ENCODE results near the gene ABCB10.
"Not testable (repeated sequence)": the region's sequence is repeated elsewhere in the genome, so short reads cannot be mapped to it uniquely, and the experiment has no call there.

The ABCB10 gene

DNA sequence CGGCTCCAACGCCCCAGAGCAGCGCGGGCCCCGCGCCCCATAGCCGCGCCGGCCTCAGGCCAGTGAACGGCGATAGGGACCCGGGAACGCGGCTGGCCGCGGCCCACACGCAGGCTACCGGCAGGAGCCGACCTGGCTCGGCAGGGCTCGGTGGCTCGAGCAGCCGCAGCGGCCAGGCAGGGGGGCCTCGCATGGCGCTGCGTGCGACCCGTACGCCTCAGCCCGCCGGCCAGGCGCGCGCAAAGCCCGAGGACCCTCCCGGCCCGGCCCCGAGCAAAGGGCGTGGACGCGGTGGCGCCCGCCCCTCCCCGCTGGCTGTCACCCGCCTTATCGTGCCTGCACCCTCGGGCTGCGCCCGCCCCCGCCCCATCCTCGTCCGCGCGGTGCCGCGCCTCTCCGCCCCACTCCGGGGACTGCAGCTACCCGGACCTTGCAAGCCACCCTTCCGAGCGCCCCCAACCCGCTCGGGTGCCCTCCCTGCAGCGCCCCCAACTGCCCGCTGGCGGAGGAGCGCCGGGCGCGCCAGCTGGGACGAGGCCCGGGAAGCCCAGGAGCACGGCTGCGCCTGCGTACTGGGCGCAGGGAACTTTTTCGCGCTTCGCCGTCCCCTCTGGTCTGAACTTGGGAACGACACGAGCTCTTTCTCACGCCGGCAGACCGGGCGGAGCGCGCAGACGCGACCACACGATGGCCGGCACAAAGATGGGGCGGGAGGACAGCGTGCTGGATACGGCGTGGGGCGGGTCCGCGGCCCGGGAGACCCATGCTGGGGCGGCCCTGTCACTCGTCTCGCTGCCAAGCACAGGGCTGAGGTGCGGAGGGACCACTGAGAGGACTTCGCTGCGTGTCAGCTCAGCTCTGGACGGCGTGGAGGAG lies at the start of gene ABCB10:
Gene ABCB10, minus strand, starts transcription at position 248 of the 876 bp plus-strand sequence. Its CDS starts 55 bp downstream, at position 193.
- no peaks in the 10 kb centered on the region for H3K9me3 ChIP-seq (ENCODE audit: control insufficient read depth in 2 of 2, low read length in 2 of 2)
- H3K9ac ChIP-seq (ENCODE audit: low read depth in 1 of 2, low read length in 2 of 2): peak within 1 kb of the TSS; percentile 89 to 93
- peak within 1 kb of the TSS; percentile 87 to 89 for H3K27ac ChIP-seq (ENCODE audit: low read depth in 2 of 2, low read length in 2 of 2)
- H3K4me3 ChIP-seq (ENCODE audit: low read length in 2 of 2): peak within 1 kb of the TSS; percentile 90 to 94
- H3K27me3 ChIP-seq (ENCODE audit: control insufficient read depth in 2 of 2, insufficient read depth in 2 of 2, low read length in 2 of 2): no peaks in the 10 kb centered on the region
- H3K4me1 ChIP-seq (ENCODE audit: control insufficient read depth in 2 of 2, insufficient read depth in 2 of 2, low read length in 2 of 2): peaks cover 11 to 13% of the 10 kb centered on the region in 2 donors
- peaks cover 0 to 2% of the 10 kb centered on the region in 2 donors for H3K36me3 ChIP-seq (ENCODE audit: control insufficient read depth in 2 of 2, insufficient read depth in 2 of 2, low read length in 2 of 2)

DNA sequence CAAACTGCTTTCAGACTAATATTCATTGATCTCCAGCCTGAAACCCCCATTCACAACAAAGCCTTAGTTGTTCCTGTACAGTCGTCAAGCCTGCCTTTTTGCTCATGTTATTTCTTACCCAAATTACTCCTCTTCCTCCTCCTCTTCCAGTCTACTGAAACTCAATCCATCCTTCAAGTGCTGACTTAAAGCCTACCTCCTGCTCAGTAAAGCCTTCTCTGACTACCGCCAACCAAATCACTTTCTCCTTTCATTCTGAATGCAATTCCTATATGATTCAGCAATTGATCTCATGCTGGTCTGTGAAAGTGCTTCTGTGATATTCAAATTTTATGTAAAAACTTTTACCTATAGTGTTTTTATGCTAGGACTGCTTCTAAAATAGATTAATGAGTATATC lies 48.9 kb upstream of the ABCB10 start:
- Histone ChIP-seq H3K27ac (ENCODE audit: low read depth in 2 of 2, low read length in 2 of 2) (no peak overlapping the region), H3K36me3 (ENCODE audit: control insufficient read depth in 2 of 2, insufficient read depth in 2 of 2, low read length in 2 of 2) (peaks cover 55 to 75% of the 10 kb centered on the region in 2 donors), H3K27me3 (ENCODE audit: control insufficient read depth in 2 of 2, insufficient read depth in 2 of 2, low read length in 2 of 2) (no peaks in the 10 kb centered on the region), H3K9ac (ENCODE audit: low read depth in 1 of 2, low read length in 2 of 2) (no peak overlapping the region), H3K4me1 (ENCODE audit: control insufficient read depth in 2 of 2, insufficient read depth in 2 of 2, low read length in 2 of 2) (no peaks in the 10 kb centered on the region), H3K9me3 (ENCODE audit: control insufficient read depth in 2 of 2, low read length in 2 of 2) (no peaks in the 10 kb centered on the region), H3K4me3 (ENCODE audit: low read length in 2 of 2) (no peak overlapping the region)

DNA sequence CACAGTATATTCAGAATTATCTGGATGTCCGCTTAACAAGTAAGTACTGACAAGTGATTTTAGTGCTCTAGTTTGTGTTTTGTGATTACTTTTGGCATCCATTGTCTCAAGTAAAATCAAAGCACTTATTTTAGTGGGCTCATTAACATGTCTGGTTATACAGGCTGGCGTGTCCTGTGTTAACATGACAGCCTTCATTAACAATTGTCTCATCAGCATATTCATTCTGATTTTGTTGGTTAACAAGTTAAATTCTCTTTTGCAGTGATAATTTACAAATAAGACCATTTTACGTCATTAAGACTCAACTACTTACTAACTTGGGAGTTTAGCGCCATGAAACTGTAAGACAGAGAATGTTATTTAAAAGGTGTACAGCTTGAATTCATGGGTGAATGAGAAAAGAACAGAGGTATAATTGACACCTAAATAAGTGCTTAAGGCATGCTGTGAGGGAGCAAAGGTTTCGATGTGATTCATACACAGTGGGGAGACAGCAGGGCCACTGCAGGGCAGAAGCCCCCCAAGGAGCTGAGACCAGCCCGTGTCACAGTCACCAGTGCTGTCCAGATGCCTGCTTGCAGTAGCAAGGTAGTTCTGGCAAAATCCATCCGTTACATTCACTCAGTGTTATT lies 45.0 kb upstream of the ABCB10 start:
- H3K9me3 ChIP-seq (ENCODE audit: control insufficient read depth in 2 of 2, low read length in 2 of 2): no peaks in the 10 kb centered on the region
- H3K4me3 ChIP-seq (ENCODE audit: low read length in 2 of 2): no peak overlapping the region
- no peak overlapping the region for H3K9ac ChIP-seq (ENCODE audit: low read depth in 1 of 2, low read length in 2 of 2)
- H3K27ac ChIP-seq (ENCODE audit: low read depth in 2 of 2, low read length in 2 of 2): no peak overlapping the region
- H3K36me3 ChIP-seq (ENCODE audit: control insufficient read depth in 2 of 2, insufficient read depth in 2 of 2, low read length in 2 of 2): peaks cover 42 to 51% of the 10 kb centered on the region in 2 donors
- no peaks in the 10 kb centered on the region for H3K4me1 ChIP-seq (ENCODE audit: control insufficient read depth in 2 of 2, insufficient read depth in 2 of 2, low read length in 2 of 2)
- H3K27me3 ChIP-seq (ENCODE audit: control insufficient read depth in 2 of 2, insufficient read depth in 2 of 2, low read length in 2 of 2): no peaks in the 10 kb centered on the region

- no peak overlapping the region for H3K4me3 ChIP-seq (ENCODE audit: low read length in 2 of 2)
- H3K27me3 ChIP-seq (ENCODE audit: control insufficient read depth in 2 of 2, insufficient read depth in 2 of 2, low read length in 2 of 2): no peaks in the 10 kb centered on the region
- H3K9ac ChIP-seq (ENCODE audit: low read depth in 1 of 2, low read length in 2 of 2): no peak overlapping the region
- H3K36me3 ChIP-seq (ENCODE audit: control insufficient read depth in 2 of 2, insufficient read depth in 2 of 2, low read length in 2 of 2): peaks cover 31 to 33% of the 10 kb centered on the region in 2 donors
- H3K9me3 ChIP-seq (ENCODE audit: control insufficient read depth in 2 of 2, low read length in 2 of 2): no peaks in the 10 kb centered on the region
- H3K27ac ChIP-seq (ENCODE audit: low read depth in 2 of 2, low read length in 2 of 2): no peak overlapping the region
- peaks cover 0 to 3% of the 10 kb centered on the region in 2 donors for H3K4me1 ChIP-seq (ENCODE audit: control insufficient read depth in 2 of 2, insufficient read depth in 2 of 2, low read length in 2 of 2)
Measured at GRCh38 chr1:229600229-229600628, 41.7 kb upstream of the ABCB10 start.

- H3K9ac ChIP-seq (ENCODE audit: low read depth in 1 of 2, low read length in 2 of 2): no peak overlapping the region
- H3K9me3 ChIP-seq (ENCODE audit: control insufficient read depth in 2 of 2, low read length in 2 of 2): no peaks in the 10 kb centered on the region
- H3K27ac ChIP-seq (ENCODE audit: low read depth in 2 of 2, low read length in 2 of 2): no peak overlapping the region
- H3K4me1 ChIP-seq (ENCODE audit: control insufficient read depth in 2 of 2, insufficient read depth in 2 of 2, low read length in 2 of 2): peaks cover 0 to 3% of the 10 kb centered on the region in 2 donors
- peaks cover 34% of the 10 kb centered on the region in 2 donors for H3K36me3 ChIP-seq (ENCODE audit: control insufficient read depth in 2 of 2, insufficient read depth in 2 of 2, low read length in 2 of 2)
- no peaks in the 10 kb centered on the region for H3K27me3 ChIP-seq (ENCODE audit: control insufficient read depth in 2 of 2, insufficient read depth in 2 of 2, low read length in 2 of 2)
- no peak overlapping the region for H3K4me3 ChIP-seq (ENCODE audit: low read length in 2 of 2)
Measured at GRCh38 chr1:229599218-229599954, 40.9 kb upstream of the ABCB10 start.

DNA sequence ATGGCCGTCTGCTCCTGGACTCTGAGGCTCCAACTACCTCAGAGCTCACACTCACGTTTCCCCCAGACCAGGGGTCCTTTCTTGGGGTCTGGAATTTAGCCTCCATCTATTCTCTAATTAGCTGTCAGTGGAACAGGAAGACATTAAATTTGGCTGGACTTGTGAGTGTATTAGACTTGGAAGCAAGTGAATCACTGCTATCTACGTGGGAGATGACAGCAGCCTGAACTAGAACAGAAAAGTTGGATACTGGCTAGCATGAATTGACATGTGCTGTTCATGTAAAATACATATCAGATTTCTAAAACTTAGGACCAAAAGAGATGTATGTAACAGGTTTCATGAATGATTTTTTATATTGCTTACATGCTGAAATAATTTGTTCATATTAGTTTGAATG lies 39.4 kb upstream of the ABCB10 start:
- Histone ChIP-seq H3K9me3 (ENCODE audit: control insufficient read depth in 2 of 2, low read length in 2 of 2) (no peaks in the 10 kb centered on the region), H3K9ac (ENCODE audit: low read depth in 1 of 2, low read length in 2 of 2) (no peak overlapping the region), H3K4me1 (ENCODE audit: control insufficient read depth in 2 of 2, insufficient read depth in 2 of 2, low read length in 2 of 2) (peaks cover 0 to 3% of the 10 kb centered on the region in 2 donors), H3K36me3 (ENCODE audit: control insufficient read depth in 2 of 2, insufficient read depth in 2 of 2, low read length in 2 of 2) (peaks cover 35 to 38% of the 10 kb centered on the region in 2 donors), H3K27ac (ENCODE audit: low read depth in 2 of 2, low read length in 2 of 2) (peak overlapping the region in 1 of 2 donors; percentile 21), H3K27me3 (ENCODE audit: control insufficient read depth in 2 of 2, insufficient read depth in 2 of 2, low read length in 2 of 2) (no peaks in the 10 kb centered on the region), H3K4me3 (ENCODE audit: low read length in 2 of 2) (no peak overlapping the region)

GRCh38 chr1:229596925-229597699 lies 38.6 kb upstream of the ABCB10 start:
- peak overlapping the region; percentile 16 to 36 for H3K27ac ChIP-seq (ENCODE audit: low read depth in 2 of 2, low read length in 2 of 2)
- H3K4me3 ChIP-seq (ENCODE audit: low read length in 2 of 2): no peak overlapping the region
- no peak overlapping the region for H3K9ac ChIP-seq (ENCODE audit: low read depth in 1 of 2, low read length in 2 of 2)
- peaks cover 0 to 3% of the 10 kb centered on the region in 2 donors for H3K4me1 ChIP-seq (ENCODE audit: control insufficient read depth in 2 of 2, insufficient read depth in 2 of 2, low read length in 2 of 2)
- no peaks in the 10 kb centered on the region for H3K9me3 ChIP-seq (ENCODE audit: control insufficient read depth in 2 of 2, low read length in 2 of 2)
- peaks cover 30 to 36% of the 10 kb centered on the region in 2 donors for H3K36me3 ChIP-seq (ENCODE audit: control insufficient read depth in 2 of 2, insufficient read depth in 2 of 2, low read length in 2 of 2)
- H3K27me3 ChIP-seq (ENCODE audit: control insufficient read depth in 2 of 2, insufficient read depth in 2 of 2, low read length in 2 of 2): no peaks in the 10 kb centered on the region

DNA sequence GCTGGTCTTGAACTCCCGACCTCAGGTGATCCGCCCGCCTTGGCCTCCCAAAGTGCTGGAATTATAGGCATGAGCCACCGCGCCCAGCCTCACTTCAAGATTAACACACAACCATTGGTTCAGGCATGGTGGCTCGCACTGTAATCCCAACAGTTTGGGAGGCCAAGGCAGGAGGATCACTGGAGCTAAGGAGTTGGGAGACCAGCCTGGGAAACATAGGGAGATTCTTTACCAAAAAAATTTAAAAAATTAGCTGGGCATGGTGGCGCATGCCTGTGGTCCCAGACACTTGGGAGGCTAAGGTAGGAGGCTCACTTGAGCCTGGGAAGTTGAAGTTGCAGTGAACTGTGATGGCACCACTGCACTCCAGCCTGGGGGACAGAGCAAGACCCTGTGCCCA lies 37.4 kb upstream of the ABCB10 start:
- not testable (repeated sequence) for H3K4me1 ChIP-seq (ENCODE audit: control insufficient read depth in 2 of 2, insufficient read depth in 2 of 2, low read length in 2 of 2); H3K27ac ChIP-seq (ENCODE audit: low read depth in 2 of 2, low read length in 2 of 2); H3K27me3 ChIP-seq (ENCODE audit: control insufficient read depth in 2 of 2, insufficient read depth in 2 of 2, low read length in 2 of 2); H3K9me3 ChIP-seq (ENCODE audit: control insufficient read depth in 2 of 2, low read length in 2 of 2); H3K4me3 ChIP-seq (ENCODE audit: low read length in 2 of 2); H3K9ac ChIP-seq (ENCODE audit: low read depth in 1 of 2, low read length in 2 of 2)
- peaks cover 20 to 28% of the 10 kb centered on the region in 2 donors for H3K36me3 ChIP-seq (ENCODE audit: control insufficient read depth in 2 of 2, insufficient read depth in 2 of 2, low read length in 2 of 2)

DNA sequence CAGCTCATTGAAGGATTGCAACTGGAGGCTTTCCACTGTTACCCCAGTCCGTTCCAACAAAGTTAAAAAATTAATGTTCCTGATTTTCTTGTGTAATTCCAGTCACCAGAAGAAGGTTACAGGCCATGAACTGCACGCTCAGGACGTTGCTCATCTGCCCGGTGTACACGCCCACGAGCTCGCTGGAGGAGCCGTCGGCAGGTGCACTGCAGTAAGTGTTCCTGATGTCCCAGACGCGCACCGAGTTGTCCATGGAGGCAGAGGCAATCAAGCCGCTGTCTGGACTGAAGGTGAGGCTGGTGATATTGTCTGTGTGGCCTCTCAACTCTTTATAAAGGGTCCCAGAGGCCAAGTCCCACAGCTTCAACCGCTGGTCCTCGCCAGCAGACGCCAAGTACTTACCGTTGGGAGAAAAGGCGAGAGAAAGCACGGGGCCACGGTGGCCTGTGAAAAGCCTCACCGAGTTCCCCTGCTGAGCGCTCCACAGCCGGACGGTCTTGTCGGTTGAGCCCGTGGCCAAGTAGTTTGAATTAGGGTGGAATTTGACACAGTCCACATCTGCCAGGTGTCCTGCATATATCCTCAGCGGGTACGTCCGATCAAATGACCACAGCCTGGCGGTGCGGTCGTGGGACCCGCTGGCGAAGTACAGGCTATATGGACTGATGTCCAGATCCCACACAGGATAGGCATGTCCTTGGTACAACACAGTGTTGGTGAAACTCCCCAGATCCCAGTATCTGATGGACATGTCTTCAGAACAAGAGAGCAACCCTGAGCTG lies 35.9 kb upstream of the ABCB10 start:
- H3K27me3 ChIP-seq (ENCODE audit: control insufficient read depth in 2 of 2, insufficient read depth in 2 of 2, low read length in 2 of 2): no peaks in the 10 kb centered on the region
- H3K4me3 ChIP-seq (ENCODE audit: low read length in 2 of 2): no peak overlapping the region
- H3K4me1 ChIP-seq (ENCODE audit: control insufficient read depth in 2 of 2, insufficient read depth in 2 of 2, low read length in 2 of 2): peaks cover 0 to 3% of the 10 kb centered on the region in 2 donors
- no peak overlapping the region for H3K9ac ChIP-seq (ENCODE audit: low read depth in 1 of 2, low read length in 2 of 2)
- peaks cover 13 to 25% of the 10 kb centered on the region in 2 donors for H3K36me3 ChIP-seq (ENCODE audit: control insufficient read depth in 2 of 2, insufficient read depth in 2 of 2, low read length in 2 of 2)
- no peaks in the 10 kb centered on the region for H3K9me3 ChIP-seq (ENCODE audit: control insufficient read depth in 2 of 2, low read length in 2 of 2)
- no peak overlapping the region for H3K27ac ChIP-seq (ENCODE audit: low read depth in 2 of 2, low read length in 2 of 2)
